ENCODE data around the gene FRK.
"Not testable (repeated sequence)": the region's sequence is repeated elsewhere in the genome, so short reads cannot be mapped to it uniquely, and the experiment has no call there.

Gene FRK

DNA sequence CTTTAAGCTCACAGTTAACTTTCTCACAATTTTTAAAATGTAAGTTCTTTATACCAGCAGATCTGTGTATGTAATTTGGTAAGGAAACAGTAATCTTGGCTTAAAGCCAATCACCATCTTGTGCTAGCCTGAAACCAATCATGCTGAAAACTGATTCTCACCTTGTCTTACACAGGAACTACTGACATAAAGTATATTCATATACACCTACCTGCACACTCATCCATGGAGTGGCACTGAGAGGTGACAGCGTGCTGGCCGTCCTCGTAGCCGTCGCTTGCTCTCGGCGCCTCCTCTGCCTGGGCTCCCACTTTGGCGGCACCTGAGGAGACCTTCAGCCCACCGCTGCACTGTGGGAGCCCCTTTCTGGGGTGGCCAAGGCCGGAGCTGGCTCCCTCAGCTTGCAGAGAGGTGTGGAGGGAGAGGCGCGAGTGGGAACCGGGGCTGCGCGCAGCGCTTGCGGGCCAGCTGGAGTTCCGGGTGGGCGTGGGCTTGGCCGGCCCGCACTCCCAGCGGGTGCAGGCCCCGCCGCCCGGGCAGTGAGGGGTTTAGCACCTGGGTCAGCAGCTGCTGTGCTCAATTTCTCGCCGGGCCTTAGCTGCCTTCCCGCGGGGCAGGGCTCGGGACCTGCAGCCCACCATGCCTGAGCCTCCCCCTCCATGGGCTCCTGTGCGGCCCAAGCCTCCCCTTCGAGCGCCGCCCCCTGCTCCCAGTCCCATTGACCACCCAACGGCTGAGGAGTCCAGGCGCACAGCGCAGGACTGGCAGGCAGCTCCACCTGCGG is 171.8 kb downstream of the FRK start:
- DNase-seq (ENCODE audit: low read depth in 2 of 2), result not testable (repeated sequence)

DNA sequence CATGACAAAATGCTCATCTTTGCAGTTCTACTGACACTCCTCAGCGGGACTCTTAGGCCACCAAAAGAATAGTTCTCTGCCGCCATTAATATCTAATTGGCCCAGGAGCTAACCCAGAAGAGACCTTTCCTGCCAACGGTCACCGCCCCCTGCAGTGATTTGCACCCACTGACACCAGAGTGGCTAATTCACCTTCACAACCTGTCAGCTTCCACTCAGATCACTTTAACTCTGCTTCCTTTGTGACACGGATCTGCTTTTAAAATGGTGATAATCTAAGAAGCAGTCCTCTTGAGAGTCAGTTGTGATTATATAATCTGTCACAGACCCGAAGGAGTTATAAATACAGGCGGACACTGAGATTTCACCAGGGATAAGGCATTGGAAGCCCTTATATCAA is 172.8 kb downstream of the FRK start:
- DNase-seq (ENCODE audit: low read depth in 2 of 2), result no peak

- DNase-seq (ENCODE audit: low read depth in 2 of 2), result no peak
Measured at GRCh38 chr6:115885636-115886366, 174.9 kb downstream of the FRK start.

GRCh38 chr6:115882771-115883170 is 177.9 kb downstream of the FRK start:
- DNase-seq (ENCODE audit: low read depth in 2 of 2), result no peak

- DNase-seq (ENCODE audit: low read depth in 2 of 2), result no peak
Measured at GRCh38 chr6:115882174-115882573, 178.5 kb downstream of the FRK start.

All from activated CD8-positive, alpha-beta memory T cell treated with anti-CD3 and anti-CD28 coated beads for 4 hours (primary cell).